Cardiac muscle cell (in vitro differentiated cells and primary cell): ENCODE data around the gene SEMA5B. TPM values are rescaled to one million over a fixed set of nuclear protein-coding genes. Genes with fewer than 3 reads are reported as not detected.

Experiments
- DNase-seq, 2 donors: peaks; one replicate each; pipeline versions ENCODE4 v3.0.0 to v3.0.0-alpha.2; 2010 to 2017; ENCODE audit warnings: low read depth in 1 of 2, low spot score in 1 of 2
- H3K27ac ChIP-seq: fragments of 200-600 bp; sonication (generic); 2 replicates; pipeline ENCODE4 v1.5.1; 2016
- H3K27me3 ChIP-seq: fragments of 200-600 bp; sonication (generic); 2 replicates; pipeline ENCODE4 v1.6.0; 2016; ENCODE audit warnings: control low read depth
- H3K36me3 ChIP-seq: fragments of 200-600 bp; sonication (generic); 2 replicates; pipeline ENCODE4 v1.5.1; 2016; ENCODE audit warnings: control low read depth
- H3K4me1 ChIP-seq: fragments of 200-600 bp; sonication (generic); 2 replicates; pipeline ENCODE4 v1.8.1; 2017; ENCODE audit warnings: low read depth, mild to moderate bottlenecking, mixed run types
- H3K4me3 ChIP-seq: fragments of 200-600 bp; sonication (generic); 2 replicates; pipeline ENCODE4 v1.5.1; 2016; ENCODE audit warnings: mild to moderate bottlenecking
- H3K9me3 ChIP-seq: fragments of 200-600 bp; sonication (generic); 2 replicates; pipeline ENCODE4 v1.5.1; 2017; ENCODE audit warnings: low read depth, mild to moderate bottlenecking, control low read depth
- CTCF ChIP-seq: IDR thresholded peaks from 2 replicates; pipeline ENCODE4 v1.5.1; 2012; ENCODE audit warnings: low read depth, mild to moderate bottlenecking, low read length
- polyA plus RNA-seq: library from polyadenylated mRNA; unstranded; fragments of >200 nt; fragmentation: Nextera tagmentation; extraction: Ambion mirVana; gene quantifications from 2 replicates; pipeline ENCODE4 v1.2.1, GENCODE V29; 2016
- total RNA-seq: library from RNA; depleted of rRNA; stranded (reverse); fragments of >200 nt; gene quantifications from 2 replicates; pipeline ENCODE4 v1.2.3, GENCODE V29; 2016

Gene SEMA5B
- total and polyA plus RNA-seq, 2 experiments from 2014 or later = 2.3 to 4.4 TPM

- DNase-seq = no peak
- Histone ChIP-seq H3K27me3 (no peaks in the 10 kb centered on the region), H3K4me3 (no peak overlapping the region), H3K36me3 (no peaks in the 10 kb centered on the region), H3K27ac (no peak overlapping the region), H3K9me3 (no peaks in the 10 kb centered on the region), H3K4me1 (peaks cover 3% of the 10 kb centered on the region)
- no peak for TF ChIP-seq CTCF
Measured at GRCh38 chr3:122938783-122939425, 88.7 kb downstream of the SEMA5B start.

GRCh38 chr3:122937745-122938144 lies 89.8 kb downstream of the SEMA5B start:
- no peaks in the 10 kb centered on the region for H3K36me3 ChIP-seq
- no peak overlapping the region for H3K27ac ChIP-seq
- TF ChIP-seq CTCF = no peak
- DNase-seq = no peak
- H3K27me3 ChIP-seq = no peaks in the 10 kb centered on the region
- H3K4me1 ChIP-seq = peaks cover 3% of the 10 kb centered on the region
- no peak overlapping the region for H3K4me3 ChIP-seq
- H3K9me3 ChIP-seq = no peaks in the 10 kb centered on the region

- Histone ChIP-seq H3K36me3 (no peaks in the 10 kb centered on the region), H3K27ac (no peak overlapping the region), H3K4me3 (no peak overlapping the region), H3K27me3 (no peaks in the 10 kb centered on the region), H3K9me3 (no peaks in the 10 kb centered on the region), H3K4me1 (peaks cover 3% of the 10 kb centered on the region)
- peak in 1 of 2 donors; percentile 52 for DNase-seq
- no peak for TF ChIP-seq CTCF
Measured at GRCh38 chr3:122936986-122937385, 90.6 kb downstream of the SEMA5B start.

GRCh38 chr3:122936335-122936734 lies 91.2 kb downstream of the SEMA5B start:
- no peak overlapping the region for H3K27ac ChIP-seq
- no peaks in the 10 kb centered on the region for H3K36me3 ChIP-seq
- H3K9me3 ChIP-seq = no peaks in the 10 kb centered on the region
- H3K27me3 ChIP-seq = no peaks in the 10 kb centered on the region
- TF ChIP-seq CTCF = no peak
- peaks cover 3% of the 10 kb centered on the region for H3K4me1 ChIP-seq
- no peak overlapping the region for H3K4me3 ChIP-seq
- DNase-seq = peak in 1 of 2 donors; percentile 51

GRCh38 chr3:122934251-122934650 lies 93.3 kb downstream of the SEMA5B start:
- peaks cover 3% of the 10 kb centered on the region for H3K4me1 ChIP-seq
- H3K4me3 ChIP-seq = no peak overlapping the region
- no peaks in the 10 kb centered on the region for H3K27me3 ChIP-seq
- no peak for DNase-seq
- H3K9me3 ChIP-seq = no peaks in the 10 kb centered on the region
- H3K36me3 ChIP-seq = no peaks in the 10 kb centered on the region
- no peak overlapping the region for H3K27ac ChIP-seq
- no peak for TF ChIP-seq CTCF
